Uterus (tissue), 2 donors: ENCODE measurements around the gene LEUTX.

Source experiments
- CTCF ChIP-seq, 4 experiments: fragments of 200-600 bp in 2 of 4; fragments of 450-650 bp in 2 of 4; sonication (generic) in 2 of 4; IDR thresholded peaks; one replicate each; pipeline ENCODE4 v1.5.1; 2016 to 2019; ENCODE audit warnings: antibody characterized with exemption in 4 of 4, mild to moderate bottlenecking in 2 of 4, moderate library complexity in 1 of 4
- POLR2A ChIP-seq, 2 donors: fragments of 450-650 bp; IDR thresholded peaks; one replicate each; pipeline ENCODE4 v1.6.1; 2016; ENCODE audit warnings: antibody characterized with exemption in 2 of 2, mild to moderate bottlenecking in 1 of 2, moderate library complexity in 1 of 2

- TF ChIP-seq POLR2A (IDR thresholded peaks at IDR 0.05) = no peak
- TF ChIP-seq CTCF (IDR thresholded peaks at IDR 0.05) = no peak
Observed at GRCh38 chr19:39813264-39813993, 34.8 kb downstream of the LEUTX start.
